NCI-H1092 treated with DMSO at 0.1 percent for 48 hours (cell line): ENCODE results near the gene NAV2.

Experiments
- DNase-seq: peaks from one replicate; lab custom pipeline; 2025; lab: John Stamatoyannopoulos, UW

The NAV2 gene

GRCh38 chr11:19683862-19684491 lies 28.7 kb upstream of the NAV2 start:
- no peak for DNase-seq

- no peak for DNase-seq
Measured at GRCh38 chr11:19686234-19686633, 26.4 kb upstream of the NAV2 start.

DNA sequence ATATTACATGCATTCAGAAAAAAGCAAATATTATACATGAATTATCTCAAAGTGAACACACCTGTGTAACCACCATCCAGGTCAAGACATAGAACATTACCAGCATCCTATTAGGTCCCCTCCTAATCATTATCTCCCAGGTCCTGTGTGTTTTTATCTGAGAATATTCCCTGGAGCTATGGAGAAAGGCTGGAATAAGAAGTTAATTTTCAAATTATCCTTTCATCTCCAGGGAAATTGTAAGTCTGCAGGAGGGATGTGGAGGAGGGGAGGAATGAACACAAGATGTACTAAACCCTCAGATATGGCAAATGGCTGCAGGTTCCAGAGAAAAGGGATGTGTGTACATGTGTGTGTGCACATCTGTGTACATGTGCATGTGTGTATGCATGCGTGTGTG lies 25.2 kb upstream of the NAV2 start:
- DNase-seq, result no peak

GRCh38 chr11:19689281-19690000 lies 23.2 kb upstream of the NAV2 start:
- no peak for DNase-seq

DNA sequence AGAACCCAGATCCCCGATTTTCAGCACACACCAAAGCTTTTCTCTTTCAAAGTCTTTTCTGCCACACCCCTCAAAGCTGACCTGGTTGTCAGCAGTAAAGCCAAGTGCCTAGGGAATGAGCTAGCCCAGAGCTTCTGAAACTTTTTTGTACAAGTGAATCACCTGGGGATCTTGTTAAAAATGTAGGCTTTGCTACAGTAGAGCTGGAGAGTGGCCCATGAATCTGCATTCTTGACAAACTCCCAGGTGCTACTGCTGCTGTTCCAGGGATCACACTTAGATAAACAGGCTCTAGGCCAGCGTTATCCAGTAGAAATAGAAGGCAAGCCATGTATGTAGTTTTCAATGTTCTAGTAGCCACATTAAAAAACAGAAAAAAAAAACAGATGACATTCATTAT lies 21.8 kb upstream of the NAV2 start:
- no peak for DNase-seq

GRCh38 chr11:19691815-19692500 lies 20.7 kb upstream of the NAV2 start:
- DNase-seq, result peak; percentile 26

GRCh38 chr11:19693146-19693545 lies 19.5 kb upstream of the NAV2 start:
- DNase-seq, result no peak

GRCh38 chr11:19694796-19695345 lies 17.8 kb upstream of the NAV2 start:
- DNase-seq, result no peak

DNA sequence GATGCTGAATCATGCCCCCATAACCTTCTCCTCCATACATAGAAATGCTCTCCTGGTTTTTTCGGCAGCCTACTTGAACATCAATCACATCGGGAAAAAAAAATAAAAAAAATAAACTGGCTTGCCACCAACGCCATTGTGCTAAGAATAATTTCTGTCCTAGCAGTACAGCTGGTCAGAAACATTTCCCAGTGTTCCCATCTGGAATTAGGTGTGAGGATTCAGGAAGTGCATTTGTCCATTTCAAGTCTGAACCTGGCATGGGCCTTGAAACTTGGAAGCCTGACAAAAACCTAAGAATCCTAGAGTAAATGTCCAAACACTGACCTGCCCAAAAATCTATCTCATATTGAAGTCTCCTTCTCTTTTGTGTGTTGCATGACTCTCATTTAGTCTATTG lies 16.6 kb upstream of the NAV2 start:
- DNase-seq, result no peak

GRCh38 chr11:19696904-19697303 lies 15.7 kb upstream of the NAV2 start:
- no peak for DNase-seq

DNA sequence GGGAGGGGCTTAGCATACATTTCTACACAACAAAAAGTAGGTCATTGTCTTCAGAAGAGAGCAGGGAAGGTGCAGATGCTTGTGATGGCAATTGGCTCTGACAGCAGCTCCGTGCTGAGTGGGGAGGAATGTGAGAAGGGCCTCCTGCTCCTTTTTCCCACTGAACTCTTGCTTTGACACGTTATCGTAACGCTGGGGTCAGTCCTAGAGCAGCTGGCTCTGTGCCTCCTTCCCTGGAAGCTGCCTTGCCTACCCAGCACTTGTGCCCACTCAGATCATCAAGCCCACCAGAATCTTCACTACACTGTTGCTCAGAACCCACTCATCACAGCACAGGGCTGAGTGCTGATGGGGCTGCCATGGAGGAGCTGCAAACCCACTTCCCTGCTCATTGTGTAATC lies 14.9 kb upstream of the NAV2 start:
- no peak for DNase-seq

- DNase-seq, result no peak
Measured at GRCh38 chr11:19698493-19699292, 13.9 kb upstream of the NAV2 start.

DNA sequence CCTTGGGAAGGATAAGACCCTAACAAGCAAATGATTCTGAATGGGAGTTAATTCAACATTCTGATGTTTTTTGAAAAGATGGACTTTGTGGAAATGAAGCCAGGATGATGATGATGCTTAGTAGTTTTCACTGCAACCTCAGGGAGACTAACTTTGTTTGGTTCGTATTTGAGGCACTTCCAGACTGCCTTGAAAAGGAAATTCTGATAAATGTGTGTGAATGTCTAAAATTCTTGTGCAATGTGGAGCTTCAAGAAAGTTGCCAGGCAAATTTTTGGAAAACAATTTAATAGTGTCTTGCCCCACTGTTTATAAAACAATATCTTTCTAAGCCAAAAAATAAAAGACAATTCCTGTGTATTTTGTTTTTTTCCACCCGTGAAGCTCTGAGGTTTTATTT lies 11.2 kb upstream of the NAV2 start:
- DNase-seq, result no peak

GRCh38 chr11:19702620-19703019 lies 10.0 kb upstream of the NAV2 start:
- DNase-seq, result no peak

DNA sequence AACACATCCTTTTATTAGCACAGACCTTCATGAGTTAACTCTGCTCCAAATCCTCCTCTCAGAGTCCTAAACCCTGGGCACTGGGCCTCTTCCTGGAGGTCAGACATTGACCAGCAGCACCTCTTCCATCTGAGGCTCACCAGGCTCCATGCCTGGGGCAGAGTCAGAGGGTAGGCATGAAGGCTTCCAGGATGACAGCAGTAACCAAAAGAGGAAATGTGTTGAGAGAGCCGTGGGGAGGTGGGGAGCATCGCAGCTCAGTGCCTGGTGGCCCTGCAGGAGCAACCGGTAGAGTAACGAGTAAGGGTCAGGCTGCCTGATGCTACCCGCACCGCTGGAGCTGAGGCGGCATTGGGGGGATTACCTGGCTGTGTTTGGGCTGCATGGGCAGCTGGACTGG lies 9.4 kb upstream of the NAV2 start:
- no peak for DNase-seq

GRCh38 chr11:19704213-19704612 lies 8.4 kb upstream of the NAV2 start:
- DNase-seq, result no peak

- DNase-seq, result no peak
Measured at GRCh38 chr11:19705936-19706335, 6.7 kb upstream of the NAV2 start.

DNA sequence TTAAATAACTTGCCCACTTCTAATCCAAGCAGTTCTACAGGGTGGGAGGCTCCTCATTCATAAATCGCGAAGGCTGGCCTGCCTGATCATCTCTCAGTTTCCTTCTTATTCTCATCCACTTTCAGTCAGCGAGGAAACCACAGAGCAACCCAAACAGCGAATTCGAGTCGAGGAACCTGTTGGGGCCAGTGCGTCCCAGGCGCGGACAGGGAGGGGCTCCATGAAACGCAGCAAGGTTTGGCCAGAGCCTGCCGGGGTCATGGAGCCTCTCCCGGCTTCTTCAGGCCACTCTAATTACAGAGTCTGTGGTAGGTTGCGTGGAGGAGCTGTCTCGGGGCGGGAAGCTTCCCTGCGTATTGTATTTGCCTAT lies 741 bp upstream of the NAV2 start:
- DNase-seq, result no peak

DNA sequence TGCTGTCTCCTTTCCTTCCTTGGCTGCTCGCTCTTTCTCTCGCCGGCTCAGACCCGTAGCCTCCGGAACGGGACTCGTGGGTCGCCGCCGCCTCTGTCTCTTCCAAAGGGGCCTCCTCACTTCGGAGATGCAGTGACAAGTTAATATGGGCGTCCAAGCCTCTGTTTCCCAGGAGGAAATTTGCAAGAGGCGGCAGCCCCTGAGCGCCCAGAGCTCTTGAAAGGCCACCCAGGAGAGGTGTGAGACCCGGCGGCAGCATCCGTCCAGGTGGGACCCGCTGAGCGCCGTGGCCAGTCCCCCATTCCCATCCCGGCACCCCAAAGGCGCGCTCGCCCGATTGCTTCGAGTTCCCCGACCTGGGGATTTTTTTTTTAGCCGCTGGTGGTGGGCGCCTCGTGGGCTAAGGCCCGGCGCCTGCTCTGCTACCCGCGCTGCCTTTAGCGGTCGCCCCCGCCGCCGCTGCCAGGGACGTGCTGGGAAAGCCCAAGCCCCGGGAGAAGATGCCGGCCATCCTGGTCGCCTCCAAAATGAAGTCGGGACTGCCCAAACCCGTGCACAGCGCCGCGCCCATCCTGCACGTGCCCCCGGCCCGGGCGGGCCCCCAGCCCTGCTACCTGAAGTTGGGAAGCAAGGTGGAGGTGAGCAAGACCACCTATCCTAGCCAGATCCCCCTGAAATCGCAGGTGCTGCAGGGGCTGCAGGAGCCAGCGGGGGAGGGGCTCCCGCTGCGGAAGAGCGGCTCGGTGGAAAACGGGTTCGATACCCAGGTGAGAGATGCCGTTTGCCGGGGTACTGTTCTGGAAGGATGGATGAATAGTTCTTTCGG lies 772 bp downstream of the NAV2 start:
- peak; percentile 49 for DNase-seq

- peak; percentile 11 for DNase-seq
Measured at GRCh38 chr11:19714022-19714386, 1.4 kb downstream of the NAV2 start.
